CD4-positive, alpha-beta T cell (primary cell): Measurements from ENCODE around the gene SMC4. TPM values are rescaled to one million over a fixed set of nuclear protein-coding genes. Genes with fewer than 3 reads are reported as not detected.

Experiments used
- ATAC-seq: fragments of 200-7000 bp; cut with Tn5 transposase; one replicate; pipeline ENCODE4 v1.10.0; 2022; ENCODE audit warnings: mild to moderate bottlenecking; ENCODE audit not compliant: poor library complexity
- CTCF ChIA-PET: fragments of 350-600 bp; sonication (Branson Sonifier 250); formaldehyde crosslinking; loops from one replicate; lab custom pipeline; 2021; ENCODE audit warnings: antibody characterized with exemption, inconsistent platforms; lab: Charles Lee
- POLR2A ChIA-PET: fragments of 350-600 bp; sonication (Branson Sonifier 250); formaldehyde crosslinking; loops from one replicate; lab custom pipeline; 2021; ENCODE audit warnings: antibody characterized with exemption, inconsistent platforms; lab: Charles Lee
- DNase-seq, 14 experiments: peaks; one replicate each; pipeline ENCODE4 v3.0.0-alpha.2; 2013 to 2020; ENCODE audit warnings: mixed read lengths in 2 of 14
- H3K27ac ChIP-seq, 2 donors: one replicate each; pipeline versions ENCODE4 v1.5.1 to v1.7.0; 2013; ENCODE audit warnings: low read length in 2 of 2, low read depth in 1 of 2, mild to moderate bottlenecking in 1 of 2
- H3K27me3 ChIP-seq, 2 experiments: 1 replicate in 1 of 2; 2 replicates in 1 of 2; pipeline versions ENCODE4 v1.6.1 to v1.7.0; 2013; ENCODE audit warnings: low read length in 2 of 2, control low read depth in 1 of 2, mild to moderate bottlenecking in 1 of 2, moderate library complexity in 1 of 2; ENCODE audit not compliant: insufficient read depth in 2 of 2, control insufficient read depth in 1 of 2
- H3K36me3 ChIP-seq: one replicate; pipeline ENCODE4 v1.6.1; 2013; ENCODE audit warnings: low read length, control low read depth; ENCODE audit not compliant: insufficient read depth
- H3K4me1 ChIP-seq: one replicate; pipeline ENCODE4 v1.6.1; 2013; ENCODE audit warnings: low read length, control low read depth; ENCODE audit not compliant: insufficient read depth
- H3K4me3 ChIP-seq: one replicate; pipeline ENCODE4 v1.5.1; 2013; ENCODE audit warnings: mild to moderate bottlenecking, low read length, moderate library complexity
- H3K9me3 ChIP-seq, 2 experiments: 1 replicate in 1 of 2; 2 replicates in 1 of 2; pipeline versions ENCODE4 v1.6.1 to v1.7.0; 2013; ENCODE audit warnings: low read length in 2 of 2, mild to moderate bottlenecking in 2 of 2, control low read depth in 1 of 2, moderate library complexity in 1 of 2; ENCODE audit not compliant: control insufficient read depth in 1 of 2, insufficient read depth in 1 of 2
- H3K27ac Mint-ChIP-seq: one replicate; pipeline ENCODE4 v1.8.0; 2020; ENCODE audit warnings: mixed read lengths
- H3K27me3 Mint-ChIP-seq: one replicate; pipeline ENCODE4 v1.8.0; 2021; ENCODE audit warnings: mixed read lengths
- H3K36me3 Mint-ChIP-seq: one replicate; pipeline ENCODE4 v1.8.0; 2021; ENCODE audit warnings: low read depth, mixed read lengths
- H3K4me1 Mint-ChIP-seq: one replicate; pipeline ENCODE4 v1.8.0; 2021; ENCODE audit warnings: low read depth, mixed read lengths
- H3K4me3 Mint-ChIP-seq: one replicate; pipeline ENCODE4 v1.8.0; 2020; ENCODE audit warnings: mild to moderate bottlenecking, mixed read lengths
- H3K9me3 Mint-ChIP-seq: one replicate; pipeline ENCODE4 v1.8.0; 2020; ENCODE audit warnings: mixed read lengths
- intact Hi-C, 2 experiments: fragments of 100-400 bp; cut with DNase I in 1 of 2; cut with micrococcal nuclease in 1 of 2; formaldehyde crosslinking; loops; one replicate each; pipeline versions ENCODE4 v1.15.1 to v1.9.0; 2023 to 2025; cut with DNase I, micrococcal nuclease
- total RNA-seq, 174 experiments: library from RNA in 2 of 174; stranded (reverse) in 2 of 174; gene quantifications; one replicate each; pipeline ENCODE4 v1.2.3 and lab custom pipeline; 2021 to 2026
- TF ChIP-seq, protein P1 (sequence below): fragments of 200-600 bp; IDR thresholded peaks from one replicate; pipeline ENCODE4 v1.8.0; 2022; ENCODE audit warnings: antibody characterized with exemption, mild to moderate bottlenecking

Gene SMC4
- total RNA-seq, 2 experiments from 2014 or later: 52.3 to 58.8 TPM

DNA sequence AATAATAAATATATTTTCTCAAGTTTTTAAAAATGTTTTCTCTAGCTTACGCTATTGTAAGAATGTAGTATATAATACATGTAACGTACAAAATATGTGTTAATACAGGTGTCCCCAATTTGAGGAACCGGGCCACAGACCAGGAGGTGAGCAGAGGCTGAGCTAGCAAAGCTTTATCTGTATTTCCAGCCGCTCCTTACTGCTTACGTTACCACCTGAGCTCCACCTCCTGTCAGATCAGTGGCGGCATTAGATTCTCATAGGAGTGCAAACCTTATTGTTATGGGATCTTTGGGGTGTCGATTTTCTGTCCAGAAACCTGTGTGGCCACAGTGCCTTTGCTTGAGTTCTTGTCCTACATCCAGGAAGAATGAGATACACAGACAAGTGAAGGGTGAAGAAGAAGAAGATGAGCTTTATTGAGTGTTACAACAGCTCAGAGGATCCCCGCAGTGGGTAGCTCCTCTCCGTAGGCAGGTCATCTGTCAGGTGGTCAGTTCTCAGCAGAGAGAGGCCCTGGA is 60.1 kb downstream of the SMC4 start:
- Mint-ChIP-seq H3K27me3 (peaks cover 9% of the 10 kb centered on the region), H3K4me3 (no peak overlapping the region), H3K9me3 (no peaks in the 10 kb centered on the region), H3K36me3 (no peaks in the 10 kb centered on the region), H3K4me1 (no peaks in the 10 kb centered on the region), H3K27ac (no peak overlapping the region)
- H3K4me3 ChIP-seq: no peak overlapping the region
- TF ChIP-seq, protein P1, sequence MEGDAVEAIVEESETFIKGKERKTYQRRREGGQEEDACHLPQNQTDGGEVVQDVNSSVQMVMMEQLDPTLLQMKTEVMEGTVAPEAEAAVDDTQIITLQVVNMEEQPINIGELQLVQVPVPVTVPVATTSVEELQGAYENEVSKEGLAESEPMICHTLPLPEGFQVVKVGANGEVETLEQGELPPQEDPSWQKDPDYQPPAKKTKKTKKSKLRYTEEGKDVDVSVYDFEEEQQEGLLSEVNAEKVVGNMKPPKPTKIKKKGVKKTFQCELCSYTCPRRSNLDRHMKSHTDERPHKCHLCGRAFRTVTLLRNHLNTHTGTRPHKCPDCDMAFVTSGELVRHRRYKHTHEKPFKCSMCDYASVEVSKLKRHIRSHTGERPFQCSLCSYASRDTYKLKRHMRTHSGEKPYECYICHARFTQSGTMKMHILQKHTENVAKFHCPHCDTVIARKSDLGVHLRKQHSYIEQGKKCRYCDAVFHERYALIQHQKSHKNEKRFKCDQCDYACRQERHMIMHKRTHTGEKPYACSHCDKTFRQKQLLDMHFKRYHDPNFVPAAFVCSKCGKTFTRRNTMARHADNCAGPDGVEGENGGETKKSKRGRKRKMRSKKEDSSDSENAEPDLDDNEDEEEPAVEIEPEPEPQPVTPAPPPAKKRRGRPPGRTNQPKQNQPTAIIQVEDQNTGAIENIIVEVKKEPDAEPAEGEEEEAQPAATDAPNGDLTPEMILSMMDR: no peak
- H3K9me3 ChIP-seq: no peaks in the 10 kb centered on the region
- no peak overlapping the region for H3K27ac ChIP-seq
- no peaks in the 10 kb centered on the region for H3K4me1 ChIP-seq
- ChIA-PET CTCF (no interaction called here), POLR2A (interaction anchor here (0.8 to 1.4 kb wide), 2 partner anchors 10 to 104 kb away, joined by 3 to 6 read pairs; partner anchors contain the start of gene TRIM59)
- H3K27me3 ChIP-seq: peaks cover 0 to 3% of the 10 kb centered on the region in 2 experiments
- DNase-seq (no peak), ATAC-seq (no peak)
- no peaks in the 10 kb centered on the region for H3K36me3 ChIP-seq
- intact Hi-C loops: no loop called here

DNA sequence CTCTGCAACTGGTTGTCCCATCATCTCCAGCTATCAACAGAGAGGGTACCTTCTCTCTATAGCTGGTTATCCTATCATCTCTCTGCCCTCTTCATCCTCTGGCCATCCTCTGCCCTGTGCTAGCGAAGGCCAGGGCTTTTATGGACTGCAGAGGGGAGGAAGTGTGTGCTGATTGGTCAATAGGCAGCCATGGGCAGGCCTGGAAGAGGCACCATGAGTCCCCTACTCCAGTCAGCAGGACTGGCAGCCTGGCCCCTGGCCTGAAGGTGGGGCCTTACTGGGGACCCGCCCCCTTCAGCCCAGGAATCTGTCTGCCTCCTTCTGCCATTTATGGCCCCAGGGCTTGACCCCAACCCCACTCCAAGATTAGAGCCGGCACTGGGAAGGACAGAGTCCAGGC is 60.6 kb downstream of the SMC4 start:
- CTCF ChIA-PET: no interaction called here
- Mint-ChIP-seq H3K9me3 (no peaks in the 10 kb centered on the region), H3K4me1 (no peaks in the 10 kb centered on the region)

DNA sequence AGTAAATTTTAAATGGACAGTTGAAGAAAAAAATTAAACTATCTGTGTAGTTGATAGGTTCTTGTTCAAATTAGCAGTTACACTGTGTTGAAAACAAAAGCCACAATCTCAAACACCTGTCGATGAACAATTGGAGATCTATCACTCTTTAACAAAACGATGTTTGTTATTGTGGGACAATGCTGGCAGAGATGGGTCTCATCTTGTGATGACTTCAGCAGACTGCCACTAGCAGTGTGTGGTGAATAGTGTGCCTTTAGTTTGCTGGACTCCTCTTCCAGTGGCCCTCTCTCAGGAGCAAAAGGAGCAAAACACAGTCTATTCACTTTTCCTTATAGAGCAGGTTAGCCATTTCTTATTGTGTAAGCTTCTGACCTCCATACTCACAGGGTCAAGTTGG is 64.9 kb downstream of the SMC4 start:
- ATAC-seq (no peak), DNase-seq (no peak)
- H3K27me3 ChIP-seq: peaks cover 0 to 3% of the 10 kb centered on the region in 2 experiments
- Mint-ChIP-seq H3K27ac (no peak overlapping the region), H3K36me3 (no peaks in the 10 kb centered on the region), H3K9me3 (no peaks in the 10 kb centered on the region), H3K4me3 (no peak overlapping the region), H3K4me1 (no peaks in the 10 kb centered on the region), H3K27me3 (peaks cover 18% of the 10 kb centered on the region)
- ChIA-PET POLR2A (no interaction called here), CTCF (interaction anchor here (0.9 kb wide), 1 partner anchor 9 kb away, joined by 3 read pairs; no protein-coding TSS in a partner anchor)
- intact Hi-C loops: no loop called here
- H3K36me3 ChIP-seq: no peaks in the 10 kb centered on the region
- H3K4me3 ChIP-seq: no peak overlapping the region
- TF ChIP-seq, protein P1: no peak
- H3K27ac ChIP-seq: no peak overlapping the region
- H3K9me3 ChIP-seq: no peaks in the 10 kb centered on the region
- H3K4me1 ChIP-seq: no peaks in the 10 kb centered on the region

More for the DNA sequence above, 60.6 kb downstream of the SMC4 start:
- no peaks in the 10 kb centered on the region for H3K4me1 ChIP-seq
- no peaks in the 10 kb centered on the region for H3K36me3 ChIP-seq
- intact Hi-C loops: no loop called here
- H3K4me3 ChIP-seq: no peak overlapping the region
- TF ChIP-seq, protein P1: no peak
- ATAC-seq (no peak), DNase-seq (no peak)
- Mint-ChIP-seq H3K4me3 (no peak overlapping the region), H3K27me3 (peaks cover 9% of the 10 kb centered on the region), H3K36me3 (no peaks in the 10 kb centered on the region), H3K27ac (no peak overlapping the region)
- H3K27ac ChIP-seq: no peak overlapping the region
- H3K9me3 ChIP-seq: no peaks in the 10 kb centered on the region
- POLR2A ChIA-PET: interaction anchor here (0.8 to 1.4 kb wide), 2 partner anchors 10 to 104 kb away, joined by 3 to 6 read pairs; partner anchors contain the start of gene TRIM59
- peaks cover 0 to 3% of the 10 kb centered on the region in 2 experiments for H3K27me3 ChIP-seq
